Activated T-helper 17 cell treated with anti-CD3 and anti-CD28 coated beads, Interleukin-2, amount 50 U/mL, for 72 hours (primary cell): ENCODE results near the gene APOM. TPM values are rescaled to one million over a fixed set of nuclear protein-coding genes. Genes with fewer than 3 reads are reported as not detected.
A peak's percentile ranks its signal among the peaks of the same experiment; 100 is the strongest.

Source experiments
- ATAC-seq: fragments of 150-1000 bp; cut with Tn5 transposase; replicated peaks from 2 replicates; pipeline ENCODE4 v1.10.0; 2021; ENCODE audit warnings: mild to moderate bottlenecking, moderate library complexity
- H3K27ac Mint-ChIP-seq: one replicate; pipeline ENCODE4 v1.8.0; 2022; ENCODE audit warnings: mixed read lengths
- H3K27me3 Mint-ChIP-seq: one replicate; pipeline ENCODE4 v1.8.0; 2022; ENCODE audit warnings: mixed read lengths
- H3K36me3 Mint-ChIP-seq: one replicate; pipeline ENCODE4 v1.8.0; 2022; ENCODE audit warnings: low read depth, mild to moderate bottlenecking, mixed read lengths
- H3K4me1 Mint-ChIP-seq: one replicate; pipeline ENCODE4 v1.8.0; 2022; ENCODE audit warnings: mixed read lengths
- H3K4me3 Mint-ChIP-seq: one replicate; pipeline ENCODE4 v1.8.0; 2022; ENCODE audit warnings: mild to moderate bottlenecking, mixed read lengths
- H3K9me3 Mint-ChIP-seq: one replicate; pipeline ENCODE4 v1.8.0; 2022; ENCODE audit warnings: mixed read lengths
- total RNA-seq, 2 donors: library from RNA; stranded (reverse); gene quantifications; one replicate each; pipeline ENCODE4 v1.2.3, GENCODE V29; 2022

Gene APOM
- total RNA-seq, 2 donors from 2014 or later = 0.76 to 1.3 TPM

GRCh38 chr6:31669676-31670075, 14.0 kb downstream of the APOM start, which contains the start of gene LY6G5B:
Gene LY6G5B, plus strand, starts transcription at chr6:31669976. Its CDS starts 975 bp downstream, at chr6:31670951.
- H3K36me3 Mint-ChIP-seq = peaks cover 92% of the 10 kb centered on the region
- H3K9me3 Mint-ChIP-seq = no peaks in the 10 kb centered on the region
- H3K27me3 Mint-ChIP-seq = no peaks in the 10 kb centered on the region
- no peak for ATAC-seq
- peak within 1 kb of the TSS; percentile 59 for H3K27ac Mint-ChIP-seq
- H3K4me1 Mint-ChIP-seq = peaks cover 11% of the 10 kb centered on the region
- no peak within 1 kb of the TSS for H3K4me3 Mint-ChIP-seq

GRCh38 chr6:31676322-31676903, 20.7 kb downstream of the APOM start:
- no peak for ATAC-seq

GRCh38 chr6:31676904-31677303, 21.2 kb downstream of the APOM start:
- ATAC-seq = no peak
- Mint-ChIP-seq H3K36me3 (peaks cover 28% of the 10 kb centered on the region), H3K4me1 (peaks cover 15% of the 10 kb centered on the region), H3K4me3 (no peak overlapping the region), H3K9me3 (no peaks in the 10 kb centered on the region), H3K27me3 (no peaks in the 10 kb centered on the region), H3K27ac (peak overlapping the region; percentile 34)

More at GRCh38 chr6:31676322-31676903, 20.7 kb downstream of the APOM start:
- H3K36me3 Mint-ChIP-seq = peaks cover 33% of the 10 kb centered on the region
- no peaks in the 10 kb centered on the region for H3K9me3 Mint-ChIP-seq
- H3K27me3 Mint-ChIP-seq = no peaks in the 10 kb centered on the region
- peaks cover 15% of the 10 kb centered on the region for H3K4me1 Mint-ChIP-seq
- peak overlapping the region; percentile 34 for H3K27ac Mint-ChIP-seq
- H3K4me3 Mint-ChIP-seq = no peak overlapping the region

- peaks cover 17% of the 10 kb centered on the region for H3K36me3 Mint-ChIP-seq
- no peak overlapping the region for H3K4me3 Mint-ChIP-seq
- ATAC-seq = no peak
- peaks cover 15% of the 10 kb centered on the region for H3K4me1 Mint-ChIP-seq
- H3K9me3 Mint-ChIP-seq = no peaks in the 10 kb centered on the region
- H3K27ac Mint-ChIP-seq = peak overlapping the region; percentile 16
- H3K27me3 Mint-ChIP-seq = no peaks in the 10 kb centered on the region
Observed at GRCh38 chr6:31677955-31678354, 22.3 kb downstream of the APOM start.

- Mint-ChIP-seq H3K27ac (peak within 1 kb of the TSS; percentile 87), H3K27me3 (no peaks in the 10 kb centered on the region), H3K36me3 (peaks cover 7% of the 10 kb centered on the region), H3K9me3 (no peaks in the 10 kb centered on the region), H3K4me1 (peaks cover 15% of the 10 kb centered on the region), H3K4me3 (peak within 1 kb of the TSS; percentile 88)
- ATAC-seq = peak; percentile 86
Observed at GRCh38 chr6:31680226-31681134, 24.8 kb downstream of the APOM start, which contains the start of gene LY6G5C. Gene LY6G5C, minus strand, starts transcription at chr6:31681067. Its CDS starts 694 bp downstream, at chr6:31680373.

GRCh38 chr6:31681135-31681671, 25.5 kb downstream of the APOM start:
- ATAC-seq = peak; percentile 74
- H3K27ac Mint-ChIP-seq = peak overlapping the region; percentile 87
- H3K36me3 Mint-ChIP-seq = peaks cover 15% of the 10 kb centered on the region
- H3K4me3 Mint-ChIP-seq = peak overlapping the region; percentile 88
- no peaks in the 10 kb centered on the region for H3K9me3 Mint-ChIP-seq
- peaks cover 15% of the 10 kb centered on the region for H3K4me1 Mint-ChIP-seq
- no peaks in the 10 kb centered on the region for H3K27me3 Mint-ChIP-seq

GRCh38 chr6:31683591-31683990, 27.9 kb downstream of the APOM start:
- Mint-ChIP-seq H3K27me3 (no peaks in the 10 kb centered on the region), H3K4me1 (peaks cover 9% of the 10 kb centered on the region), H3K4me3 (no peak overlapping the region), H3K36me3 (peaks cover 35% of the 10 kb centered on the region), H3K27ac (no peak overlapping the region), H3K9me3 (no peaks in the 10 kb centered on the region)
- no peak for ATAC-seq

GRCh38 chr6:31686483-31686882, 30.8 kb downstream of the APOM start:
- H3K4me3 Mint-ChIP-seq = no peak overlapping the region
- no peaks in the 10 kb centered on the region for H3K27me3 Mint-ChIP-seq
- ATAC-seq = no peak
- no peaks in the 10 kb centered on the region for H3K9me3 Mint-ChIP-seq
- no peaks in the 10 kb centered on the region for H3K4me1 Mint-ChIP-seq
- no peak overlapping the region for H3K27ac Mint-ChIP-seq
- H3K36me3 Mint-ChIP-seq = peaks cover 63% of the 10 kb centered on the region

GRCh38 chr6:31687321-31687720, 31.6 kb downstream of the APOM start:
- Mint-ChIP-seq H3K36me3 (peaks cover 68% of the 10 kb centered on the region), H3K4me1 (no peaks in the 10 kb centered on the region), H3K27me3 (no peaks in the 10 kb centered on the region), H3K27ac (peak overlapping the region; percentile 44), H3K4me3 (no peak overlapping the region), H3K9me3 (no peaks in the 10 kb centered on the region)
- ATAC-seq = no peak

- no peaks in the 10 kb centered on the region for H3K27me3 Mint-ChIP-seq
- H3K36me3 Mint-ChIP-seq = peaks cover 76% of the 10 kb centered on the region
- H3K4me3 Mint-ChIP-seq = no peak overlapping the region
- H3K27ac Mint-ChIP-seq = peak overlapping the region; percentile 44
- no peak for ATAC-seq
- no peaks in the 10 kb centered on the region for H3K9me3 Mint-ChIP-seq
- H3K4me1 Mint-ChIP-seq = no peaks in the 10 kb centered on the region
Observed at GRCh38 chr6:31687860-31688693, 32.4 kb downstream of the APOM start.

GRCh38 chr6:31689249-31690110, 33.8 kb downstream of the APOM start:
- H3K4me3 Mint-ChIP-seq = no peak overlapping the region
- H3K36me3 Mint-ChIP-seq = peaks cover 89% of the 10 kb centered on the region
- H3K9me3 Mint-ChIP-seq = no peaks in the 10 kb centered on the region
- no peaks in the 10 kb centered on the region for H3K4me1 Mint-ChIP-seq
- ATAC-seq = no peak
- no peaks in the 10 kb centered on the region for H3K27me3 Mint-ChIP-seq
- H3K27ac Mint-ChIP-seq = peak overlapping the region; percentile 57

GRCh38 chr6:31690231-31691077, 34.8 kb downstream of the APOM start:
- Mint-ChIP-seq H3K4me3 (no peak overlapping the region), H3K9me3 (no peaks in the 10 kb centered on the region), H3K4me1 (no peaks in the 10 kb centered on the region), H3K27ac (peak overlapping the region; percentile 57), H3K27me3 (no peaks in the 10 kb centered on the region), H3K36me3 (peaks cover 91% of the 10 kb centered on the region)
- peak; percentile 47 for ATAC-seq

GRCh38 chr6:31691078-31691463, 35.4 kb downstream of the APOM start:
- no peak for ATAC-seq
- Mint-ChIP-seq H3K36me3 (peaks cover 91% of the 10 kb centered on the region), H3K4me3 (no peak overlapping the region), H3K27me3 (no peaks in the 10 kb centered on the region), H3K9me3 (no peaks in the 10 kb centered on the region), H3K27ac (peak overlapping the region; percentile 57), H3K4me1 (no peaks in the 10 kb centered on the region)
